ENCODE data around the gene NPPA. TPM values are rescaled to one million over a fixed set of nuclear protein-coding genes. Genes with fewer than 3 reads are reported as not detected.
"Not testable (repeated sequence)": the region's sequence is repeated elsewhere in the genome, so short reads cannot be mapped to it uniquely, and the experiment has no call there.

Gene NPPA
- total RNA-seq: not detected in 2 replicates

- Histone ChIP-seq H3K27me3 (ENCODE audit: control insufficient read depth, insufficient read depth, low read length) (peaks cover 6% of the 10 kb centered on the region), H3K36me3 (ENCODE audit: control insufficient read depth, insufficient read depth, low read length) (no peaks in the 10 kb centered on the region), H3K4me3 (ENCODE audit: low read depth, low read length) (no peak within 1 kb of the TSS)
- no peak for DNase-seq (ENCODE audit: low read depth)
- no peak for TF ChIP-seq CTCF (IDR thresholded peaks at IDR 0.05; ENCODE audit: insufficient read depth, low read length, poor library complexity, severe bottlenecking)
Measured at GRCh38 chr1:11847667-11848372, at the start of gene NPPA. NPPA (minus strand) TSS chr1:11847783; CDS start chr1:11847684, 99 bp downstream.

GRCh38 chr1:11894501-11894900, 46.9 kb upstream of the NPPA start:
- not testable (repeated sequence) for H3K36me3 ChIP-seq (ENCODE audit: control insufficient read depth, insufficient read depth, low read length); DNase-seq (ENCODE audit: low read depth); H3K4me3 ChIP-seq (ENCODE audit: low read depth, low read length)
- H3K27me3 ChIP-seq (ENCODE audit: control insufficient read depth, insufficient read depth, low read length): peaks cover 25% of the 10 kb centered on the region

- DNase-seq (ENCODE audit: low read depth): no peak
- no peak overlapping the region for H3K4me3 ChIP-seq (ENCODE audit: low read depth, low read length)
- H3K27me3 ChIP-seq (ENCODE audit: control insufficient read depth, insufficient read depth, low read length): peaks cover 19% of the 10 kb centered on the region
- H3K36me3 ChIP-seq (ENCODE audit: control insufficient read depth, insufficient read depth, low read length): no peaks in the 10 kb centered on the region
- peak; percentile 99 for TF ChIP-seq CTCF (IDR thresholded peaks at IDR 0.05; ENCODE audit: insufficient read depth, low read length, poor library complexity, severe bottlenecking)
Measured at GRCh38 chr1:11893907-11894251, 46.3 kb upstream of the NPPA start.

- DNase-seq (ENCODE audit: low read depth): no peak
- no peak overlapping the region for H3K4me3 ChIP-seq (ENCODE audit: low read depth, low read length)
- TF ChIP-seq CTCF (IDR thresholded peaks at IDR 0.05; ENCODE audit: insufficient read depth, low read length, poor library complexity, severe bottlenecking): no peak
- H3K36me3 ChIP-seq (ENCODE audit: control insufficient read depth, insufficient read depth, low read length): no peaks in the 10 kb centered on the region
- H3K27me3 ChIP-seq (ENCODE audit: control insufficient read depth, insufficient read depth, low read length): peaks cover 12% of the 10 kb centered on the region
Measured at GRCh38 chr1:11891433-11892186, 44.0 kb upstream of the NPPA start.

GRCh38 chr1:11888877-11889208, 41.3 kb upstream of the NPPA start:
- TF ChIP-seq CTCF (IDR thresholded peaks at IDR 0.05; ENCODE audit: insufficient read depth, low read length, poor library complexity, severe bottlenecking): no peak
- DNase-seq (ENCODE audit: low read depth): no peak
- peaks cover 13% of the 10 kb centered on the region for H3K27me3 ChIP-seq (ENCODE audit: control insufficient read depth, insufficient read depth, low read length)
- no peak overlapping the region for H3K4me3 ChIP-seq (ENCODE audit: low read depth, low read length)
- no peaks in the 10 kb centered on the region for H3K36me3 ChIP-seq (ENCODE audit: control insufficient read depth, insufficient read depth, low read length)

GRCh38 chr1:11888206-11888876, 40.8 kb upstream of the NPPA start:
- peaks cover 15% of the 10 kb centered on the region for H3K27me3 ChIP-seq (ENCODE audit: control insufficient read depth, insufficient read depth, low read length)
- no peak for TF ChIP-seq CTCF (IDR thresholded peaks at IDR 0.05; ENCODE audit: insufficient read depth, low read length, poor library complexity, severe bottlenecking)
- DNase-seq (ENCODE audit: low read depth): no peak
- H3K36me3 ChIP-seq (ENCODE audit: control insufficient read depth, insufficient read depth, low read length): no peaks in the 10 kb centered on the region
- no peak overlapping the region for H3K4me3 ChIP-seq (ENCODE audit: low read depth, low read length)

All from kidney epithelial cell (primary cell).